HepG2 (cell line): ENCODE data around the gene DNLZ. TPM values are rescaled to one million over a fixed set of nuclear protein-coding genes. Genes with fewer than 3 reads are reported as not detected.

Experiments
- AKNA ChIP-seq: sonication (generic); formaldehyde crosslinking; IDR thresholded peaks from 2 replicates; pipeline ENCODE4 v1.4.0; 2020; ENCODE audit warnings: missing genetic modification reagents, borderline replicate concordance
- CENPX ChIP-seq: sonication (generic); formaldehyde crosslinking; IDR thresholded peaks from 2 replicates; pipeline ENCODE4 v1.9.0; 2021; ENCODE audit warnings: mild to moderate bottlenecking, missing genetic modification reagents, moderate library complexity
- HNF1A ChIP-seq, 2 experiments: sonication (generic) in 1 of 2; formaldehyde crosslinking in 1 of 2; IDR thresholded peaks; 2 replicates each; pipeline versions ENCODE4 v1.4.0 to v1.6.1; 2016 to 2020; ENCODE audit warnings: borderline replicate concordance in 1 of 2, low read depth in 1 of 2, mild to moderate bottlenecking in 1 of 2, missing genetic modification reagents in 1 of 2
- KLF11 ChIP-seq: IDR thresholded peaks from 2 replicates; pipeline ENCODE4 v1.6.1; 2016; ENCODE audit warnings: missing compliant biosample characterization
- MXD3 ChIP-seq: IDR thresholded peaks from 2 replicates; pipeline ENCODE4 v1.6.1; 2016; ENCODE audit warnings: mild to moderate bottlenecking, missing biosample characterization, missing genetic modification reagents
- RXRB ChIP-seq: IDR thresholded peaks from 2 replicates; pipeline ENCODE4 v1.6.1; 2016; ENCODE audit warnings: borderline replicate concordance, missing genetic modification reagents, missing compliant biosample characterization
- SAP130 ChIP-seq: IDR thresholded peaks from 2 replicates; pipeline ENCODE4 v1.6.1; 2016; ENCODE audit warnings: low read depth
- ZBTB46 ChIP-seq: sonication (generic); formaldehyde crosslinking; IDR thresholded peaks from 2 replicates; pipeline ENCODE4 v1.4.0; 2020; ENCODE audit warnings: mild to moderate bottlenecking, missing genetic modification reagents, borderline replicate concordance
- ZNF501 ChIP-seq: sonication (generic); formaldehyde crosslinking; IDR thresholded peaks from 2 replicates; pipeline ENCODE4 v1.5.1; 2020; ENCODE audit warnings: mild to moderate bottlenecking, moderate library complexity, missing genetic modification reagents
- ZNF580 ChIP-seq: IDR thresholded peaks from 2 replicates; pipeline ENCODE4 v1.6.1; 2016; ENCODE audit warnings: low read depth, borderline replicate concordance
- ZNF597 ChIP-seq: sonication (generic); formaldehyde crosslinking; IDR thresholded peaks from 2 replicates; pipeline ENCODE4 v1.5.0; 2020; ENCODE audit warnings: missing genetic modification reagents
- ZNF691 ChIP-seq: sonication (generic); formaldehyde crosslinking; IDR thresholded peaks from 2 replicates; pipeline ENCODE4 v1.4.0; 2020; ENCODE audit warnings: missing genetic modification reagents, low read depth, mild to moderate bottlenecking, borderline replicate concordance
- polyA plus RNA-seq, 8 experiments: library from polyadenylated mRNA; depleted of rRNA in 3 of 8; stranded (reverse) in 7 of 8; unstranded in 1 of 8; fragments of >200 nt; fragmentation: Illumina TruSeq in 4 of 8; extraction: Trizol in 4 of 8; gene quantifications; 2 replicates each; pipeline versions ENCODE4 v1.2.1 to v1.2.3, GENCODE V29; 2011 to 2016; ENCODE audit warnings: low read depth in 4 of 8, missing spikeins in 1 of 8, mixed read lengths in 1 of 8; ENCODE audit not compliant: insufficient read depth in 1 of 8
- total RNA-seq, 5 experiments: library from RNA; depleted of rRNA; stranded (reverse); fragments of >200 nt; fragmentation: Illumina TruSeq; extraction: Trizol; gene quantifications; 2 replicates each; pipeline ENCODE4 v1.2.3, GENCODE V29; 2016; ENCODE audit warnings: low read depth in 1 of 5

DNLZ gene
- total and polyA plus RNA-seq, 2 of the 13 experiments (the other 11 are each of a cell fraction or from before 2014, with no cell fraction given): 3.4 to 8.0 TPM

- TF ChIP-seq AKNA (CRISPR knock-in tag) (no peak), HNF1A (IDR thresholded peaks at IDR 0.05; ENCODE audit: low read depth) (no peak), HNF1A (CRISPR knock-in tag; IDR thresholded peaks at IDR 0.05; ENCODE audit: borderline replicate concordance) (0 out of 2 replicates have a peak, but pooled peaks have one; percentile 53), ZBTB46 (CRISPR knock-in tag) (0 out of 2 replicates have a peak, but pooled peaks have one; percentile 66), RXRB (CRISPR knock-in tag) (peak; percentile 61; the same call in 1 of the 2 replicates), ZNF501 (peak; percentile 69), ZNF691 (CRISPR knock-in tag) (peak; percentile 89; the same call in 1 of the 2 replicates), KLF11 (CRISPR knock-in tag) (0 out of 2 replicates have a peak, but pooled peaks have one; percentile 32), CENPX (CRISPR knock-in tag) (no peak), SAP130 (peak; percentile 92), ZNF580 (CRISPR knock-in tag) (peak; percentile 54; the same call in 1 of the 2 replicates), MXD3 (CRISPR knock-in tag) (peak; percentile 61), ZNF597 (CRISPR knock-in tag) (no peak)
Measured at GRCh38 chr9:136372561-136373299, 9.2 kb upstream of the DNLZ start (continued).
